SK-N-SH treated with all-trans-retinoic acid at 6 μM for 48 hours (cell line): ENCODE data around the gene RGS9.
A peak's percentile ranks its signal among the peaks of the same experiment; 100 is the strongest.

Source experiments
- ATAC-seq: fragments of 200-7000 bp; cut with Tn5 transposase; 3 replicates; pipeline ENCODE4 v1.9.1; 2020; ENCODE audit warnings: mild to moderate bottlenecking, moderate library complexity
- ARNTL ChIP-seq: fragments of 450-650 bp; formaldehyde crosslinking; IDR thresholded peaks from 2 replicates; pipeline ENCODE4 v1.5.0; 2020; ENCODE audit warnings: low read depth, mild to moderate bottlenecking, moderate library complexity, borderline replicate concordance
- CSDC2 ChIP-seq: fragments of 250-450 bp; sonication (Bioruptor Pico); IDR thresholded peaks from 2 replicates; pipeline ENCODE4 v1.5.0; 2020; ENCODE audit warnings: mild to moderate bottlenecking, moderate library complexity
- ESRRG ChIP-seq: fragments of 250-450 bp; sonication (Bioruptor Pico); IDR thresholded peaks from 2 replicates; pipeline ENCODE4 v1.6.1; 2021; ENCODE audit warnings: mild to moderate bottlenecking
- GLIS3 ChIP-seq: fragments of 250-450 bp; sonication (Bioruptor Pico); IDR thresholded peaks from 2 replicates; pipeline ENCODE4 v1.5.0; 2020; ENCODE audit warnings: mild to moderate bottlenecking, moderate library complexity
- ISL1 ChIP-seq: fragments of 250-450 bp; sonication (Bioruptor Pico); IDR thresholded peaks from 2 replicates; pipeline ENCODE4 v2.1.2; 2022; ENCODE audit warnings: mild to moderate bottlenecking, moderate library complexity
- OSR1 ChIP-seq: fragments of 250-450 bp; sonication (Bioruptor Pico); IDR thresholded peaks from 2 replicates; pipeline ENCODE4 v1.8.0; 2022; ENCODE audit warnings: moderate library complexity, mild to moderate bottlenecking, inconsistent platforms
- PPARA ChIP-seq: fragments of 250-450 bp; sonication (Bioruptor Pico); IDR thresholded peaks from 2 replicates; pipeline ENCODE4 v1.5.0; 2020; ENCODE audit warnings: mild to moderate bottlenecking, borderline replicate concordance
- RARB ChIP-seq: fragments of 250-450 bp; sonication (Bioruptor Pico); IDR thresholded peaks from 2 replicates; pipeline ENCODE4 v1.8.0; 2021; ENCODE audit warnings: mild to moderate bottlenecking, moderate library complexity
- SNAI2 ChIP-seq: fragments of 250-450 bp; sonication (Bioruptor Pico); IDR thresholded peaks from 2 replicates; pipeline ENCODE4 v1.5.0; 2020; ENCODE audit warnings: mild to moderate bottlenecking, moderate library complexity
- TCF4 ChIP-seq: fragments of 250-450 bp; sonication (Bioruptor Pico); IDR thresholded peaks from 2 replicates; pipeline ENCODE4 v1.8.0; 2021; ENCODE audit warnings: mild to moderate bottlenecking, moderate library complexity, borderline replicate concordance
- TOX ChIP-seq: fragments of 250-450 bp; sonication (Bioruptor Pico); IDR thresholded peaks from 2 replicates; pipeline ENCODE4 v1.8.0; 2021; ENCODE audit warnings: mild to moderate bottlenecking, moderate library complexity, borderline replicate concordance
- ZC3H10 ChIP-seq: fragments of 250-450 bp; sonication (Bioruptor Pico); IDR thresholded peaks from 2 replicates; pipeline ENCODE4 v1.5.1; 2021; ENCODE audit warnings: mild to moderate bottlenecking, moderate library complexity
- ZFP3 ChIP-seq: fragments of 250-450 bp; sonication (Bioruptor Pico); IDR thresholded peaks from 2 replicates; pipeline ENCODE4 v1.5.0; 2020; ENCODE audit warnings: mild to moderate bottlenecking, moderate library complexity
- ZFP30 ChIP-seq: fragments of 450-650 bp; formaldehyde crosslinking; IDR thresholded peaks from 2 replicates; pipeline ENCODE4 v1.5.0; 2022; ENCODE audit warnings: mild to moderate bottlenecking, moderate library complexity
- ZNF565 ChIP-seq: fragments of 450-650 bp; formaldehyde crosslinking; conservative IDR thresholded peaks from 2 replicates; pipeline ENCODE4 v1.5.0; 2020; ENCODE audit warnings: low read depth, mild to moderate bottlenecking, moderate library complexity
- ZNF70 ChIP-seq: fragments of 450-650 bp; formaldehyde crosslinking; IDR thresholded peaks from 2 replicates; pipeline ENCODE4 v1.5.0; 2020; ENCODE audit warnings: mild to moderate bottlenecking, moderate library complexity
- ZNF8 ChIP-seq: fragments of 450-650 bp; formaldehyde crosslinking; IDR thresholded peaks from 2 replicates; pipeline ENCODE4 v1.5.0; 2020; ENCODE audit warnings: mild to moderate bottlenecking, moderate library complexity
- TF ChIP-seq, protein P1 (sequence below): fragments of 250-450 bp; sonication (Bioruptor Pico); IDR thresholded peaks from 2 replicates; pipeline ENCODE4 v1.5.1; 2020; ENCODE audit warnings: low read depth, mild to moderate bottlenecking, moderate library complexity
- TF ChIP-seq, protein P2 (sequence below): fragments of 250-450 bp; sonication (Bioruptor Pico); IDR thresholded peaks from 2 replicates; pipeline ENCODE4 v1.8.0; 2021; ENCODE audit warnings: low read depth, mild to moderate bottlenecking, moderate library complexity, borderline replicate concordance
- TF ChIP-seq, protein P3 (sequence below): fragments of 250-450 bp; sonication (Bioruptor Pico); IDR thresholded peaks from 2 replicates; pipeline ENCODE4 v1.5.0; 2020; ENCODE audit warnings: mild to moderate bottlenecking, moderate library complexity
- TF ChIP-seq, protein P4 (sequence below): fragments of 250-450 bp; sonication (Bioruptor Pico); IDR thresholded peaks from 2 replicates; pipeline ENCODE4 v1.5.1; 2021; ENCODE audit warnings: mild to moderate bottlenecking, moderate library complexity

RGS9 gene

DNA sequence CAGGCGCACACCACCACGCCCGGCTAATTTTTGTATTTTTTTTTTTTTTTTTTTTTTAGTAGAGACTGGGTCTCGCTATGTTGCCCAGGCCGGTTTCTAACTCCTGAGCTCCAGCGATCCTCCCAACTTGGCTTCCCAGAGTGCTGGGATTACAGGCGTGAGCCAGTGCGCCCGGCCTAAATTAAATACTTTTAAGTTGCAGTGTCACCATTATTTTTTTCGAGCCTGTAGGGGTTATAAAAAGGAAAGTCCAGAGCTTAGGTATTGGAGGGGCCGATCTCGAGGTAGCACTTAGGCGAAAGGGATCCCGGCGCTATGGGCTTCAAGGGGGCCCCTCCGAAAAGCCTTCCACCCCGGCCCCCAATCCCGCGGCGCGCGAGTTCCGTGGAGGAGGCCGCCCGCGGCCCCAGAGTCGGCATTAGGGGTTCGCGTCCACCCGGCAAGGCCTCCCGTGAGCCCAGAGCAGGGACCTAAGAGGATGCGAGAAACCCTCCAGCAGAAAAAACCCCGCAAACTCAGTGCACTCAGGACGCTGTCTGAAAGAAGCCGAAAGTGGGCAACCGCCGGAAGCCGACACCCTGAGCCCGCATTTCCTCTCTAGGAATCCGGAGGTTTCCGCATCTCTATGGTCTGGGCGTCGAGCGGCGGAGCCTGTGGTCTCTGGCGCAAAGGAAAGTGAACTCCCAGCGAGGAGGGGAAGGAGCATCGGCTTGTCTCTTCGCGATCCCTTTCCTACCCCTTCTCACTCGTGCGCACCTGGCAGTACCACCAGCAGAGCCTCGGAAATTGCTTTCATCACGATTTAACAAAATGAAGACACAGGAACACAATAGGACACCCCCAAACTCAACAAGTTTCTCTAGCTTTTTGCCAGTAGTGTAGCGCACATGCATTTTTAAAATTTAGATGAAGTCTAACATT lies 14.1 kb upstream of the RGS9 start:
- peak; percentile 97 for ATAC-seq
- peak; percentile 45; the same call in 1 of the 2 replicates for TF ChIP-seq ZNF70 (CRISPR knock-in tag)
- TF ChIP-seq, protein P1, sequence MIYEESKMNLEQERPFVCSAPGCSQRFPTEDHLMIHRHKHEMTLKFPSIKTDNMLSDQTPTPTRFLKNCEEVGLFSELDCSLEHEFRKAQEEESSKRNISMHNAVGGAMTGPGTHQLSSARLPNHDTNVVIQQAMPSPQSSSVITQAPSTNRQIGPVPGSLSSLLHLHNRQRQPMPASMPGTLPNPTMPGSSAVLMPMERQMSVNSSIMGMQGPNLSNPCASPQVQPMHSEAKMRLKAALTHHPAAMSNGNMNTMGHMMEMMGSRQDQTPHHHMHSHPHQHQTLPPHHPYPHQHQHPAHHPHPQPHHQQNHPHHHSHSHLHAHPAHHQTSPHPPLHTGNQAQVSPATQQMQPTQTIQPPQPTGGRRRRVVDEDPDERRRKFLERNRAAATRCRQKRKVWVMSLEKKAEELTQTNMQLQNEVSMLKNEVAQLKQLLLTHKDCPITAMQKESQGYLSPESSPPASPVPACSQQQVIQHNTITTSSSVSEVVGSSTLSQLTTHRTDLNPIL (CRISPR knock-in tag) = no peak
- TF ChIP-seq, protein P2, sequence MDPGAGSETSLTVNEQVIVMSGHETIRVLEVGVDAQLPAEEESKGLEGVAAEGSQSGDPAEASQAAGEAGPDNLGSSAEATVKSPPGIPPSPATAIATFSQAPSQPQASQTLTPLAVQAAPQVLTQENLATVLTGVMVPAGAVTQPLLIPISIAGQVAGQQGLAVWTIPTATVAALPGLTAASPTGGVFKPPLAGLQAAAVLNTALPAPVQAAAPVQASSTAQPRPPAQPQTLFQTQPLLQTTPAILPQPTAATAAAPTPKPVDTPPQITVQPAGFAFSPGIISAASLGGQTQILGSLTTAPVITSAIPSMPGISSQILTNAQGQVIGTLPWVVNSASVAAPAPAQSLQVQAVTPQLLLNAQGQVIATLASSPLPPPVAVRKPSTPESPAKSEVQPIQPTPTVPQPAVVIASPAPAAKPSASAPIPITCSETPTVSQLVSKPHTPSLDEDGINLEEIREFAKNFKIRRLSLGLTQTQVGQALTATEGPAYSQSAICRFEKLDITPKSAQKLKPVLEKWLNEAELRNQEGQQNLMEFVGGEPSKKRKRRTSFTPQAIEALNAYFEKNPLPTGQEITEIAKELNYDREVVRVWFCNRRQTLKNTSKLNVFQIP (CRISPR knock-in tag) = 0 out of 2 replicates have a peak, but pooled peaks have one; percentile 71

DNA sequence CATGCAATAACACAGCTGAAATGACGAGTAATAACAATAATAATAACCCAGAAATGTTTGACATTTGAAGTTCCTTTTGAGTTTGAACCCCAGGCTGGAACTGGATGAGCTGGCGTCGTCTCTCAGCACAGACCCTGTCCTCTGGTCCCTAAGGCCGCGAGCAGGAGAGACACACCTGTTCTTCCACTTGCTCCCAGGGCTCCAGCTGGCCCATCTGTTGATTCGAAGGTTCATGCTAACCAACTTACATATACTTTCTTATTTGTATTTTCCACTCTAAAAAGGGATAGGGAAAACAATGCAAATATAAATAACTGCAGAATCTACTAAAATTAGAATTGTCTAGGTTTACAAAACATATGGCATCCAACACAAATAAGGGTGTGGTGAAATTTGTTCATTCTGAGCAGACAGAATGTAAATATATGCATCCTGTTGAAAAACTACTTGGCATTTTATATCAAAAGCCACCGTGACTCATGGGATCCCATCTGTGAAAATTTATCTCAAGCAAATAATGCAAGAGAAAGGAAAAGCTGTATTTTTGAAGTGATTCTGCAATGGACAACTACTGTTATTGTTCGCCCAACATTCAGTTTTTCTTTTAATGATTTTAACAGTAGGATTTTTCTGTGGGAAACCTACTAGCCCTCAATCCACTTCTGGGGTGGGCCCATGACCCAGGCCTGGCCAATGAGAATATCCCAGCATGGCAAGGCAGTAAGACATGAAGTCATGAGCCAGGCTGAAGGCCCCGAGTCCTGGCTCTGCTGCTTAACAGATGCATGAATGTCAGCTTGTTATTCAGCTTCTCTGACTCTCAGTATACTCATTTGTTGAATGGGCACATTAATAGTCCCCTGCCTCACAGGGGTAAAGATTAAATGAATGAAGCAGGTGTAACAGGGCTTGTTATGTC lies 13.2 kb upstream of the RGS9 start:
- no peak for TF ChIP-seq ZNF70 (CRISPR knock-in tag)
- no peak; the same call in 2 of the 3 replicates for ATAC-seq

DNA sequence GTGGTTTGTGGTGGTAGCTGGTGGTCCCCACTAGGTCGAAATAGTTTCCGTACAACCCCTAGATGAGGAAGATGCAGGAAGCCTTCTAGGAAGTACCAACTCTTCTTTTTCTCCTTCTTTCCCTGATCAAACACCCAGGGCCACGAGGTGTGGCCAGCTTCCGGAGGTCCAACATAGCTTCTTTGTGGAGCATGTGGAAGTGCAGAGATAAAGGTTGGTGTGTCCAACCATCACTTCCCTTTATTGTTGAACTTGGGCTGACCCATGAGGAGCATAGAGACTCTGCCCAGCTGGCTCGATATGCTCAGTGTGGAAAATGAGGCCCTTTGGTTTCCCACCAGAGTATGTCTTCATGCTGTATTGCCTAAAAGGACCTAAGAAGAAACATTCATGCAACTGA lies 6.3 kb upstream of the RGS9 start:
- TF ChIP-seq CSDC2 (CRISPR knock-in tag) (no peak), ZNF565 (CRISPR knock-in tag) (no peak), ZC3H10 (no peak), TOX (CRISPR knock-in tag) (no peak), ISL1 (CRISPR knock-in tag) (no peak), OSR1 (no peak), TCF4 (CRISPR knock-in tag) (no peak), ZNF8 (CRISPR knock-in tag) (no peak), RARB (CRISPR knock-in tag) (no peak)
- TF ChIP-seq, protein P2 (CRISPR knock-in tag) = no peak
- no peak for ATAC-seq

DNA sequence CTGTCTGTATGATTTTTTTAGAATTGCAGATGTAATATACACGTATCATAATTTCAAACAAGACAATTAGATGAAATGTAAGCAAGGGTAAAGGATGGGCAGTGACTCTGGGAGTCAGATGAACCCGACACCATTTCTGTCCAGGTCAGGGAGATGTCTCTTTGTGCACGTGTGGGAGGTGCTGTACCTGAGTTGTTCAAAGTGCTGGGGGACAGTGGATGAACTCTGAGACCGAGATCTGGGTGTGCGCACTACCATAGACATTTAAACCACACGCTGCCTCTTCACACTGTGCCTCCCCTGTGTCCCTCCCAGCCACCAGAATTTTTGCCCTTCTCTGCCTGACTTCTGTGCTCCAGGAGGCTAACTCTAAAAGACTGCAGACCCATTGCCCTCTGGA lies 5.9 kb upstream of the RGS9 start:
- no peak for ATAC-seq
- TF ChIP-seq, protein P2 (CRISPR knock-in tag) = no peak
- TF ChIP-seq SNAI2 (no peak), ZNF70 (CRISPR knock-in tag) (no peak), ESRRG (CRISPR knock-in tag) (no peak), ZFP3 (CRISPR knock-in tag) (no peak), ZC3H10 (no peak), GLIS3 (CRISPR knock-in tag) (no peak), PPARA (no peak), ZFP30 (CRISPR knock-in tag) (no peak), ZNF565 (CRISPR knock-in tag) (no peak), CSDC2 (CRISPR knock-in tag) (no peak), ZNF8 (CRISPR knock-in tag) (no peak), ARNTL (CRISPR knock-in tag) (no peak), TOX (CRISPR knock-in tag) (no peak)
- TF ChIP-seq, protein P3, sequence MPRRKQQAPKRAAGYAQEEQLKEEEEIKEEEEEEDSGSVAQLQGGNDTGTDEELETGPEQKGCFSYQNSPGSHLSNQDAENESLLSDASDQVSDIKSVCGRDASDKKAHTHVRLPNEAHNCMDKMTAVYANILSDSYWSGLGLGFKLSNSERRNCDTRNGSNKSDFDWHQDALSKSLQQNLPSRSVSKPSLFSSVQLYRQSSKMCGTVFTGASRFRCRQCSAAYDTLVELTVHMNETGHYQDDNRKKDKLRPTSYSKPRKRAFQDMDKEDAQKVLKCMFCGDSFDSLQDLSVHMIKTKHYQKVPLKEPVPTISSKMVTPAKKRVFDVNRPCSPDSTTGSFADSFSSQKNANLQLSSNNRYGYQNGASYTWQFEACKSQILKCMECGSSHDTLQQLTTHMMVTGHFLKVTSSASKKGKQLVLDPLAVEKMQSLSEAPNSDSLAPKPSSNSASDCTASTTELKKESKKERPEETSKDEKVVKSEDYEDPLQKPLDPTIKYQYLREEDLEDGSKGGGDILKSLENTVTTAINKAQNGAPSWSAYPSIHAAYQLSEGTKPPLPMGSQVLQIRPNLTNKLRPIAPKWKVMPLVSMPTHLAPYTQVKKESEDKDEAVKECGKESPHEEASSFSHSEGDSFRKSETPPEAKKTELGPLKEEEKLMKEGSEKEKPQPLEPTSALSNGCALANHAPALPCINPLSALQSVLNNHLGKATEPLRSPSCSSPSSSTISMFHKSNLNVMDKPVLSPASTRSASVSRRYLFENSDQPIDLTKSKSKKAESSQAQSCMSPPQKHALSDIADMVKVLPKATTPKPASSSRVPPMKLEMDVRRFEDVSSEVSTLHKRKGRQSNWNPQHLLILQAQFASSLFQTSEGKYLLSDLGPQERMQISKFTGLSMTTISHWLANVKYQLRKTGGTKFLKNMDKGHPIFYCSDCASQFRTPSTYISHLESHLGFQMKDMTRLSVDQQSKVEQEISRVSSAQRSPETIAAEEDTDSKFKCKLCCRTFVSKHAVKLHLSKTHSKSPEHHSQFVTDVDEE (CRISPR knock-in tag) = no peak
- TF ChIP-seq, protein P1 (CRISPR knock-in tag) = no peak
- TF ChIP-seq, protein P4, sequence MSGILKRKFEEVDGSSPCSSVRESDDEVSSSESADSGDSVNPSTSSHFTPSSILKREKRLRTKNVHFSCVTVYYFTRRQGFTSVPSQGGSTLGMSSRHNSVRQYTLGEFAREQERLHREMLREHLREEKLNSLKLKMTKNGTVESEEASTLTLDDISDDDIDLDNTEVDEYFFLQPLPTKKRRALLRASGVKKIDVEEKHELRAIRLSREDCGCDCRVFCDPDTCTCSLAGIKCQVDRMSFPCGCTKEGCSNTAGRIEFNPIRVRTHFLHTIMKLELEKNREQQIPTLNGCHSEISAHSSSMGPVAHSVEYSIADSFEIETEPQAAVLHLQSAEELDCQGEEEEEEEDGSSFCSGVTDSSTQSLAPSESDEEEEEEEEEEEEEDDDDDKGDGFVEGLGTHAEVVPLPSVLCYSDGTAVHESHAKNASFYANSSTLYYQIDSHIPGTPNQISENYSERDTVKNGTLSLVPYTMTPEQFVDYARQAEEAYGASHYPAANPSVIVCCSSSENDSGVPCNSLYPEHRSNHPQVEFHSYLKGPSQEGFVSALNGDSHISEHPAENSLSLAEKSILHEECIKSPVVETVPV (CRISPR knock-in tag) = no peak
